K562 (cell line): Measurements from ENCODE around the gene PPP1CB.

Experiments
- AFF1 ChIP-seq, 2 experiments: fragments of 450-650 bp; IDR thresholded peaks; 2 replicates each; pipeline ENCODE4 v1.6.1; 2018; ENCODE audit warnings: mild to moderate bottlenecking in 2 of 2, low read depth in 1 of 2; ENCODE audit not compliant: partially characterized antibody in 2 of 2
- CREB1 ChIP-seq, 2 experiments: sonication (generic) in 1 of 2; formaldehyde crosslinking in 1 of 2; IDR thresholded peaks; 2 replicates each; pipeline versions ENCODE4 v1.6.1 to v1.8.0; 2012 to 2022; ENCODE audit warnings: inconsistent platforms in 1 of 2, mild to moderate bottlenecking in 1 of 2, missing genetic modification reagents in 1 of 2, moderate library complexity in 1 of 2
- CREM ChIP-seq: IDR thresholded peaks from 2 replicates; pipeline ENCODE4 v1.6.1; 2014; ENCODE audit warnings: antibody characterized with exemption, low read depth
- CUX1 ChIP-seq: fragments of 200-800 bp; sonication (Bioruptor generic); IDR thresholded peaks from 2 replicates; pipeline ENCODE4 v1.6.1; 2016; ENCODE audit warnings: missing genetic modification characterization, missing compliant biosample characterization
- KDM1A ChIP-seq, 2 experiments: fragments of 450-650 bp; IDR thresholded peaks; 2 replicates each; pipeline ENCODE4 v1.6.1; 2016; ENCODE audit warnings: mild to moderate bottlenecking in 2 of 2
- SP1 ChIP-seq: sonication (generic); formaldehyde crosslinking; IDR thresholded peaks from 2 replicates; pipeline ENCODE4 v1.8.1; 2022; ENCODE audit warnings: mild to moderate bottlenecking, missing genetic modification reagents
- ZBTB5 ChIP-seq: fragments of 450-650 bp; IDR thresholded peaks from 2 replicates; pipeline ENCODE4 v1.6.1; 2017; ENCODE audit warnings: antibody characterized with exemption
- ZNF224 ChIP-seq: sonication (generic); formaldehyde crosslinking; IDR thresholded peaks from 2 replicates; pipeline ENCODE4 v1.8.0; 2022; ENCODE audit warnings: mild to moderate bottlenecking, missing genetic modification reagents
- ZNF764 ChIP-seq: fragments of 250-450 bp; sonication (Bioruptor Pico); IDR thresholded peaks from 2 replicates; pipeline ENCODE4 v1.4.0; 2020; ENCODE audit warnings: low read depth, mild to moderate bottlenecking, moderate library complexity

- TF ChIP-seq ZNF764 (CRISPR knock-in tag) = no peak
- TF ChIP-seq CUX1 (CRISPR knock-in tag) = no peak
- no peak for TF ChIP-seq CREM
- TF ChIP-seq ZNF224 (CRISPR knock-in tag) = no peak
- no peak for TF ChIP-seq CREB1 (IDR thresholded peaks at IDR 0.05)
- TF ChIP-seq CREB1 (CRISPR knock-in tag; IDR thresholded peaks at IDR 0.05) = no peak
- no peak for TF ChIP-seq KDM1A (IDR thresholded peaks at IDR 0.05)
- TF ChIP-seq AFF1 (IDR thresholded peaks at IDR 0.05; ENCODE audit: low read depth in 1 of 2, partially characterized antibody in 2 of 2) = no peak
- TF ChIP-seq SP1 = no peak
- TF ChIP-seq ZBTB5 = no peak
Measured at GRCh38 chr2:28709101-28709500, 42.5 kb upstream of the PPP1CB start.
